ENCODE results near the gene CLEC20A. TPM values are rescaled to one million over a fixed set of nuclear protein-coding genes. Genes with fewer than 3 reads are reported as not detected.

CLEC20A gene
- total and polyA plus RNA-seq, 2 of the 8 experiments (the other 6 are each of a cell fraction or from before 2014, with no cell fraction given) = not detected

- no peak for FAIRE-seq
These were observed 28.9 kb downstream of the CLEC20A start for GRCh38 chr1:178467837-178468236.

More at GRCh38 chr1:178467837-178468236, 28.9 kb downstream of the CLEC20A start:
- Histone ChIP-seq H3K23ac (ENCODE audit: insufficient read length) (no peak overlapping the region), H3K4me3 (ENCODE audit: extremely low read depth in 1 of 4, insufficient read depth in 2 of 4, low read depth in 3 of 4, low read length in 4 of 4) (no peak overlapping the region), H3K9ac (replicated peaks in 1 of 4; ENCODE audit: extremely low read depth in 1 of 4, low read depth in 3 of 4, low read length in 3 of 4) (no peak overlapping the region), H3K23me2 (ENCODE audit: low read depth, low read length) (no peaks in the 10 kb centered on the region), H3K18ac (ENCODE audit: extremely low read depth, low read length) (no peak overlapping the region), H2AK5ac (ENCODE audit: low read depth, low read length) (no peak overlapping the region), H4K91ac (replicated peaks; ENCODE audit: insufficient read length, low read length) (no peak overlapping the region), H3K79me1 (ENCODE audit: low read depth, low read length) (0 out of 2 replicates have a peak, but pooled peaks cover 1% of the 10 kb centered on the region), H3K9me3 (ENCODE audit: insufficient read depth in 2 of 2, low read depth in 1 of 2, low read length in 1 of 2) (no peaks in the 10 kb centered on the region), H2AFZ (ENCODE audit: low read length) (no peak overlapping the region), H4K8ac (ENCODE audit: extremely low read depth, insufficient read depth, low read length) (no peak overlapping the region), H3K14ac (ENCODE audit: insufficient read length) (no peak overlapping the region), H3K4me1 (replicated peaks in 1 of 4; ENCODE audit: control insufficient read depth in 3 of 4, insufficient read depth in 4 of 4, low read length in 3 of 4) (no peaks in the 10 kb centered on the region), H3K56ac (replicated peaks; ENCODE audit: insufficient read length, low read depth, low read length) (no peak overlapping the region), H3K36me3 (ENCODE audit: control insufficient read depth in 2 of 4, insufficient read depth in 4 of 4, low read length in 3 of 4) (peaks cover 2 to 27% (median 11%) of the 10 kb centered on the region in 4 experiments; a peak in 7 of 8 replicates), H2BK120ac (replicated peaks; ENCODE audit: low read depth, low read length) (no peak overlapping the region), H3K4ac (replicated peaks; ENCODE audit: insufficient read length, low read depth, low read length) (no peak overlapping the region), H4K5ac (ENCODE audit: insufficient read length, low read depth, low read length) (no peak overlapping the region), H2BK5ac (ENCODE audit: low read depth, low read length) (no peak overlapping the region), H2BK15ac (ENCODE audit: low read length) (no peak overlapping the region), H3K27me3 (replicated peaks in 1 of 4; ENCODE audit: control insufficient read depth in 3 of 4, extremely low read depth in 1 of 4, insufficient read depth in 3 of 4, low read length in 3 of 4) (no peaks in the 10 kb centered on the region), H3K4me2 (ENCODE audit: insufficient read depth in 1 of 2, low read depth in 2 of 2, low read length in 2 of 2) (no peak overlapping the region), H3K79me2 (ENCODE audit: control insufficient read depth in 1 of 2, insufficient read depth in 2 of 2, low read length in 2 of 2) (no peaks in the 10 kb centered on the region), H2BK20ac (ENCODE audit: low read length) (no peak overlapping the region), H4K20me1 (replicated peaks in 1 of 2; ENCODE audit: control insufficient read depth in 1 of 2, insufficient read depth in 2 of 2, low read length in 2 of 2) (no peaks in the 10 kb centered on the region), H2BK12ac (ENCODE audit: low read depth, low read length) (no peak overlapping the region), H3K27ac (ENCODE audit: low read depth, low read length) (no peak overlapping the region)
- TF ChIP-seq ATF2 (IDR thresholded peaks at IDR 0.05; ENCODE audit: low read length) (no peak), CTCF (IDR thresholded peaks at IDR 0.05; ENCODE audit: control extremely low read depth in 1 of 3, insufficient read depth in 1 of 3, low read depth in 1 of 3, low read length in 3 of 3) (no peak), KDM4A (IDR thresholded peaks at IDR 0.05; ENCODE audit: low read depth, low read length, severe bottlenecking) (no peak), JUND (IDR thresholded peaks at IDR 0.05; ENCODE audit: low read length) (no peak)
- CTCF ChIA-PET (ENCODE audit: partially characterized antibody) = interaction anchor here (2.8 to 10.0 kb wide), 2 partner anchors 33 to 167 kb away, joined by 10 to 95 read pairs; no protein-coding TSS in a partner anchor
- DNase-seq (ENCODE audit: low read depth in 1 of 2, low spot score in 2 of 2) = no peak
- POLR2A ChIA-PET (ENCODE audit: partially characterized antibody) = no interaction called here

All from H1 (cell line).